GM21360 (cell line): ENCODE measurements around the gene CCDC91.
A peak's percentile ranks its signal among the peaks of the same experiment; 100 is the strongest.
"Not testable (repeated sequence)": the region's sequence is repeated elsewhere in the genome, so short reads cannot be mapped to it uniquely, and the experiment has no call there.

Source experiments
- ATAC-seq: cut with Tn5 transposase; IDR thresholded peaks from one replicate; pipeline ENCODE4 v1.9.1; 2021; ENCODE audit warnings: mild to moderate bottlenecking, moderate library complexity; ENCODE audit not compliant: unreplicated experiment

Gene CCDC91

GRCh38 chr12:28180786-28181185, 9.5 kb upstream of the CCDC91 start:
- ATAC-seq: no peak

- ATAC-seq: no peak
Measured at GRCh38 chr12:28184375-28184774, 5.9 kb upstream of the CCDC91 start.

- no peak for ATAC-seq
Measured at GRCh38 chr12:28186500-28186899, 3.8 kb upstream of the CCDC91 start.

- no peak for ATAC-seq
Measured at GRCh38 chr12:28189784-28190320, 404 bp upstream of the CCDC91 start.

GRCh38 chr12:28191051-28192048, 1.1 kb downstream of the CCDC91 start:
- ATAC-seq: peak; percentile 6

- ATAC-seq: no peak
Measured at GRCh38 chr12:28192125-28192524, 1.9 kb downstream of the CCDC91 start.

GRCh38 chr12:28194621-28195020, 4.4 kb downstream of the CCDC91 start:
- ATAC-seq: not testable (repeated sequence)

GRCh38 chr12:28201136-28201535, 10.9 kb downstream of the CCDC91 start:
- ATAC-seq: not testable (repeated sequence)

GRCh38 chr12:28202374-28203130, 12.3 kb downstream of the CCDC91 start:
- no peak for ATAC-seq

GRCh38 chr12:28209782-28210181, 19.5 kb downstream of the CCDC91 start:
- ATAC-seq: no peak

GRCh38 chr12:28212182-28212581, 21.9 kb downstream of the CCDC91 start:
- no peak for ATAC-seq

GRCh38 chr12:28215021-28215420, 24.8 kb downstream of the CCDC91 start:
- ATAC-seq: no peak

- ATAC-seq: no peak
Measured at GRCh38 chr12:28216016-28216415, 25.8 kb downstream of the CCDC91 start.

- ATAC-seq: no peak
Measured at GRCh38 chr12:28217805-28218204, 27.5 kb downstream of the CCDC91 start.

- no peak for ATAC-seq
Measured at GRCh38 chr12:28218875-28219274, 28.6 kb downstream of the CCDC91 start.

- no peak for ATAC-seq
Measured at GRCh38 chr12:28219827-28220226, 29.6 kb downstream of the CCDC91 start.

- no peak for ATAC-seq
Measured at GRCh38 chr12:28222081-28222700, 31.9 kb downstream of the CCDC91 start.

GRCh38 chr12:28223025-28223554, 32.8 kb downstream of the CCDC91 start:
- ATAC-seq: peak; percentile 92

GRCh38 chr12:28223858-28224257, 33.6 kb downstream of the CCDC91 start:
- ATAC-seq: no peak

- no peak for ATAC-seq
Measured at GRCh38 chr12:28226705-28227104, 36.4 kb downstream of the CCDC91 start.

- no peak for ATAC-seq
Measured at GRCh38 chr12:28227251-28227650, 37.0 kb downstream of the CCDC91 start.
